DMS153 treated with DMSO at 0.1 percent for 48 hours (cell line): Measurements from ENCODE around the gene LIN37.

Experiments used
- DNase-seq: peaks from one replicate; lab custom pipeline; 2025; ENCODE audit not compliant: unreplicated experiment; lab: John Stamatoyannopoulos, UW

LIN37 gene

DNA sequence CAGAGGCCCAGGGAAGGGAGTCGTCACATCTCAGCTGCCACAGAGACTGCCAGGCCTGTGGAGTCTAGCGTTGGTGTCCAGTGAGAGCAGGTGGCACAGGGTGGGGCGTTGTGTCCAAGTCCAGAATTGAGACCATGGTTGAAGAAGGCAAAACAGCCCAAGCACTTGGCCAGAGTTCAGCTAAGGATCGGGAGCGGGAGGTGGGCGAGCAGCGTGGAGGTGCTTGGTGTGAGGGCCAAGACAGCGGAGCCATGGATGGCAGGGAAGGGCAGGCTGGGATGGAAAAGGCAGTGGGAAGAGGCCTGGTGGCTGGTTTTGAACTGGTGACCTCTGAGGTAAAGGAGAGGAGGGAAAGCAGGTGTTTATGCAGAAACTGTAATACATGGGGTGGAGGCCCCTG is 14.1 kb upstream of the LIN37 start:
- no peak for DNase-seq

DNA sequence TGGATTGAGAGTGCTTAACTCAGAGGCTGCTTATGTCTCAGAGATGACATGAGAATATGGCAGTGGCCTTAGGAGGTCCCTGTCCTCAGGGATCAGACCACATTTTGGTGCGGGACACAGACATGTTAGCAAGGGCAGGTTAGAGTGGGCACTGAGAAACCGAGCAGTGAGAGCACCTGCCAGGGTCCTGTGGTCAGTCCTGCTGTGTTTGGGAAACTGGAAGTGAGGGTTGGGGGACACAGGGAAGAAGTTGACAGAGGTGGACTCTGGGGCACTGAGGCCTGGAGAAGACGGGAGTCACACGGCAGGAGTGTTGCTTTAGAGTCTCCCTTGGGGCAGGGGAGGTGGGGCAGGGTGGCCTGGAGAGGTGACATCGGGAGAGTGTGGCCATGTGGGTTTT is 13.5 kb upstream of the LIN37 start:
- DNase-seq = no peak

DNA sequence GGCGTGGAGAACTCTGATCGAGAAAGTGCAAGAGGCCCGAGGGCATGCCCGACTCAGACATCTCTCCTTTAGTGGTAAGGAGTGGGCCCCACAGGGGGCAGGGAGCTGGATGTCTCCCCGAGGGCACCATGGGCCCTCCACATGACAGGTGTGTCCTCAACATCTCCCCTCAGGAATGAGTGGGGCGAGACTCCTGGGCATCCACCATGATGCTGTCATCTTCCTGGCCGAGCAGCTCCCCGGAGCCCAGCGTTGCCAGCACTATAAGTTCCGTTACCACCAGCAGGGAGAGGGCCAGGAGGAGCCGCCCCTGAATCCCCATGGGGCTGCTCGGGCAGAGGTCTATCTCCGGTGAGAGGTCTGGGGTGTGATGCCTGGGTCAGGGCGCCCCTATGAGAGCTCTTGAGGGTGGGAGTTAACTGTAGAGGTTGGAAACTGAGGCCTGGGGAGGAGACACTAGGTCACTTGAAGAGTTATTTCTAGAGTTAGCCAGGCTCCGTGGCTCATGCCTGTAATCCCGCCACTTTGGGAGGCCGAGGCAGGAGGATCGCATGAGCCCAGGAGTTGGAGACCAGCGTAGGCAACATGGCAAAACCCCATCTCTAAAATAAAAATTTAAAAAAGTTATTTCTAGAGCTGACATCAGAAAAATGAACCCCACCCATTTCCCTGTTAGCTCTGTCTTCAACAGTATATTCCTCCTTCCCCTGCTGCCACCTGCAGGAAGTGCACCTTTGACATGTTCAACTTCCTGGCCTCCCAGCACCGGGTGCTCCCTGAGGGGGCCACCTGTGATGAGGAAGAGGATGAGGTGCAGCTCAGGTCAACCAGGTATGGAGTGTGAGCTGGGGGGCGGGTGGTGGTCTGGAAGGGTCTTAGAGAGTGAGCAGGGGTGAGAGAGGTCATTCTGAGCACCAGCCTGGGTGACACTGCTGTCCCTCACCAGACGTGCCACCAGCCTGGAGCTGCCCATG is 11.2 kb upstream of the LIN37 start:
- DNase-seq = no peak

DNA sequence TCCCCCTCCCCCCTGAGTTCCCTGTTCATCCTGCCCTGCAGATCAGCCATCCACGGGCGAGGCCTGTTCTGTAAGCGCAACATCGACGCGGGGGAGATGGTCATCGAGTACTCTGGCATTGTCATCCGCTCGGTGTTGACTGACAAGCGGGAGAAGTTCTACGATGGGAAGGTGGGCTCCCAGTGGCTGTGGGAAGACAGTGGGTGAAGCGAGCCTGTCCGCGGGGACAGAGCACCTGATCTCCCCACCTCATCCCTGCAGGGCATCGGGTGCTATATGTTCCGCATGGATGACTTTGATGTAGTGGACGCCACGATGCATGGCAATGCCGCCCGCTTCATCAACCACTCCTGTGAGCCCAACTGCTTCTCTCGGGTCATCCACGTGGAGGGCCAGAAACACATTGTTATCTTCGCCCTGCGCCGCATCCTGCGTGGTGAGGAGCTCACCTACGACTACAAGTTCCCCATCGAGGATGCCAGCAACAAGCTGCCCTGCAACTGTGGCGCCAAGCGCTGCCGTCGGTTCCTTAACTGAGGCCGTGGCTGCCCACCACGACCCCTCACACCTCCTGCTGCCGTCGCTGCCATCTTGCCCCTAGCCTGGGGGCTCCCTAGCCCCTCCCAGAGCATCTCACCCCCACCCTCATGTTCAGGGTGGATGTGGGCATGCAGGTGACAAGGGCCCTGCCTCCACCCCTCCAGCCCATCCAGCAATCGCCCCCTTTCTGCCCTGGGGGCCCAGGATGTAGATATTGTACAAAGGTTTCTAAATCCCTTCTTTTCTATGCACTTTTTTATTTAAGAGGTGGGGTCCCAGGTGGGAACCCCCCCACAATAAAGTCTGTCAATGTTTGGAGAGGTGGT is 10.1 kb upstream of the LIN37 start:
- DNase-seq = no peak

DNA sequence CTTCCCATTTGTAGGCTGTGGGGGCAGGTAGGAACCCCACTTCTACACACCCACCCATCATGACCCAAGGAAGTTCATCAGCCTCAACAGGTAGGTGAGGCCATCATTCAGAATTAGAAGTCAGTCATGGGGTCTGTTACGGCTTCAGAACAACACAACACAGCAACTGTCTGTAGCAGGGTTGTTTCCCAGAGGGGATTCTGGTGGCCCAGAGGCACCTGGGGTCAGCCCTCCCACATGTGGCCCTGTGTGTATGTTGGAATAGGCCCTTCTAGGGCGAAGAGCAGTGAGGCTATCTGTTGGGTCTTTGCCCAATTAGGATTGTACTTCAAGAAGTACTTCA is 9.5 kb upstream of the LIN37 start:
- no peak for DNase-seq

DNA sequence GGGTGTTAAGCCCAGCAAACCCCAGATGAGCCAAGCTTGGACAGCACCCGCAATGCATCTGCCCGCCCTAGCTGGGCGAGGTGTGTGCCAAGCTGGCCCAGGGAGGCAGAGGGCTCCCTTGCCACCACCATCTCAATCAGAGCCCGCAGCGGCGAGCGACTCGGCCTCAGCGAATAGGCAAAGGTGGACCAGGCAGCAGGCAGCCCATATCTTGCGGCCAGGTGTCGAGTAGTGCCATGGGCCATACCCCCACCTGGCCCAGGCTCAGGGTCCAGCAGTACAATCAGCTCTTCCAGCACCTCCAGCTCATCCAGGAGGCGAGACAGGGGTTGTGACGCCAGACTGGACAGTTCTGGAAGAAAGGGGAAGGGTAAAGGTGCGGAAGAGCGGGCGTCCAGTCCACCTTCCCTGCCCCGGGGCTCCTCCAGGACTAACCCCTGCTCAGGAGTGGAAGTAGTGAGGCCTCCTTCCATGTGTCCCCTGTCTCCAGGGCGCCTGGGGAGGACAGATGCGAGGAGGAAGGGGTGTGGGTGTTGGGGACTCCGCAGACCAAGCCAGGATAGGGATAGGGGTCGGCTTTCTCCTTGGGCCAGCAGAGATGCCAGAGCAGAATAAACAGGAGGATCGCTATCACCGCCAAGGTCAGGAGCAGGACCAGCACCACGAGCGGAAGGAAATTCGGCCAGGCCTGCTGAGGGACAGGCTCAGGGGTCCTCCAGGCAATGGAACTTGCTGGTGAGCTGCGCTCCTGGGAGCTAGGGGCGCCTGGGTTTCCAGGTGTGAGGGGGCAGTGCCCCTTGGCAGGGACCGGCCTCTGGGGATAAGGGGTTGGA is 8.9 kb upstream of the LIN37 start:
- DNase-seq = no peak

DNA sequence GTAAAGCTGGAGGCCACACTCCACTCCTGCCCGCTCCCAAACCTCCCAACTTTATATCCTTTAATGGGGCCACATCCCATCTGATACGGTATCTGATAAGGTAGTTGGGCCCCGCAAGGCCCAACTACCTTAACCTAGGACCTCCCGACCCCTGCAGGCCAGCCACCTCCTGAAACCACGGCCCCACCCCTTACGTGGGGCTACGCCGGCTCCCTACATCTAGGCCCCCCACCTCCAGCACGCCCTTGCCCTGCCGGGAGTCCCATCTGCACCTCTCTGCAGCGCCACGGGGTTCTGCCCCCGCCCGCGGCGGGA is 8.3 kb upstream of the LIN37 start:
- DNase-seq = no peak

DNA sequence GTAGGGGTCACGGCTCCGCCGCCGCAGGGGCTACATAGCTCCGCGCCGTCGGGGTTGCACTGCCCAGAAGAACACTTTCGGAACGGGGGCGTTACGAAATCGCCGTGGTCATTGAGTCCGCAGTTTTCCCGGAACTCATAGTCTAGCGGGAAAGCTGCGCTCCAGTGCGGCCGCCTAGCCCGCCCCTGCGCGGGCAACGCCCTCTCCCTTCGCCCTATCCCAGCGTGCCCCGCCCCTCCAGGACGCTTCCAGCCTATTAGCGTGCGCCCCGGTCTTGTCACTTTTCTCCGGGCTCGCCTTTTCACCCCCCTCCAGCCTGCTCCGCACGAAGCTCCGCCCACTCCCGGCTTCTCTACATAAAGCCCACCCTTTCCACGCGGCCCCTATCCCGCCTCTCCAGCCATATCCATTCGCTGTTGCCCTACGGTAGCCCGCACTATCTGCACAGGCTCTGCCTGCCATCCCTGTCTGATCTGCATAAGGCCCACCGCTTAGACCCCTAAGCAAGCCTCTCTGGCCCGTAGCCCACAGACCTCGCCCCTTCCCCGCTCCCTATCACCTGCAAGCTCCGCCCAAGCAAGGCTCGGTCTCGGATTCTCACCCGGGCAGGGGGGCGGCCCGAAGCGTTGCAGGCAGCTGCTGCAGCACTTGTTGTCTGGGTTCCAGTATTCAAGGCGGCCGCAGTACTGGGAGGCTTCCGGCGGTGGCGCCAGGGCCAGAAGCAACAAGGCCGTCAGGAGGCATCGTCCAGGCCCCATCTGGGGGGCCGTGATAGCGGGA is 7.8 kb upstream of the LIN37 start:
- DNase-seq = peak; percentile 95

DNA sequence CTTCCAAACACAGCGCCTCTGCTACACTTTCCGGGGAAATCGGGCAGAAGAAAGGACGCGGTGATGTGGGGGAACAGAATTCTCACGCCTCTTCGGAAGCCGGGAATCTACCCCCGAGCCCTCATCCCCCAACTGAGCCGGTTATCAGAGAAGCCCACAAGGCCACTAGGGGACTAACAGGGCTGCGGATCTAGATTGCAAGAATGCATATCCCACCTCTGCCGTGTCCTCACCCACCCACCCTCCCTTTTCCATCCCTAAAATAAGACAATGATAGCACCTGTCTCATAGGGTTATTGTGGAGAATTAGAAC is 7.2 kb upstream of the LIN37 start:
- DNase-seq = no peak

DNA sequence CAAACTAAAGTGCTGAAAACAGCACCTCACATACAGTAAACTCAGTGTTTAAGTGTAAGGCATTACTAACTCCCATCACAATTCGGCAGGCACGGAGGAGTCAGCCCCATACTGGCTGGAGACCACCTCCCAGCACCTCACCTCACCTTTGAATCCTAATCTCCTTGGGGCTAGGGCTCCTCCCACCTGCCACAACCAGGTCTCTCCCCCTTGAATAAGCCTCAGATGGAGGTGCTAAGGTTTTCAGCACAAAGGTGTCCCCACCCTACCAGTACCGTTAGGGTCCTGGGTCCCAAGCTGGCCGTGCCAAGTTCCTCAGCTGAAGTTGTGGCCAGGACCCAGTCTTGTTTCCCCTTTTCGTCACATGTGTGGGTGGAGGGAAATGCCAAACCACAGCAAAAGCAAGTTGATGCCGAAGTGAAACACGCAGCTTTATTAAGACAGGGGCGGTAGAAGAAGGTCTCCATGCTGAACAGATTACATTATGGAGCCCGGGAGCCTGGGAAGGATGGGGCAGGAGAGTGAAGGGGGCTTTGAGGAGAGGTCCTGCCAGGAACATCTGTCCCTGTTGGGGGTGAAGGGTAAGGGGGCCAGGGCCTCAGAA is 6.2 kb upstream of the LIN37 start, which contains the start of gene IGFLR1:
Gene IGFLR1, minus strand, starts transcription at position 332 of the 604 bp plus-strand sequence. CDS start 1,272 bp downstream, outside the sequence.
- no peak for DNase-seq

DNA sequence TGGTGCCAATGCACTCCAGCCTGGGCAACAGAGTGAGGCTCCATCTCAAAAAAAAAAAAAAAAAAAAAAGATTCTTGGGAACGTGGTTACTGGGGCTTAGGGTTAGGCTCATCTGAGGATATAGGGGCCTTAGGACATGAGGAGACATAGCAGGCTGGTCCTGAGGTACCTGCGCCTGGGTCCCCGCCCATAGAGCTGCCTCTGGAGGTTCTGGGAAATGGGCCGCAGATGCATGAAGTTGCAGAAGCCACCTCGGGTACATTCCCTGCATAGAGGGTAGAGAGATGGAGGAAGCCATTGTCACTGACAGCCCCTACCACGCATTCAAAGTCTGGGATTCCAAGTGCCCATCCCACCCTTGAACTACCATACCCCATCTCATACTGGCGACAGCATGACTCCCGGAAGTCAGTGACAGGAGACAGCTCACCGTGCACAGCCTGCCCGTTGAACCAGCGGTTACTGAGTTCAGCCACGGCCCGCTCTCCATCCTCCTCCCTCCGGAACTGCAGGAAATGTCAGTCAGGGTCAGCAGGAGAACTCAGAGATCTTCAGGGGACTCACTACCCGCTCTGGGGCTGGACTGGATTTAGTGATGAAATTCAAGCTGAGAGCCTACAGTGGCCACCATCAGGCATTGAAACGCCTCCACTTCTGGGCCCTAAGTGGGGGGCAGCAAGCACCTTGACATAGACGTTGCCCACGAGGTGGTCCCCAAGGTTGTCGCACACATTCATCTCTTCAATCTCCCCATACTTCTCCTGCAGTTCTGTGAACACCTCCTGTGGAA is 4.5 kb upstream of the LIN37 start:
- DNase-seq = no peak

DNA sequence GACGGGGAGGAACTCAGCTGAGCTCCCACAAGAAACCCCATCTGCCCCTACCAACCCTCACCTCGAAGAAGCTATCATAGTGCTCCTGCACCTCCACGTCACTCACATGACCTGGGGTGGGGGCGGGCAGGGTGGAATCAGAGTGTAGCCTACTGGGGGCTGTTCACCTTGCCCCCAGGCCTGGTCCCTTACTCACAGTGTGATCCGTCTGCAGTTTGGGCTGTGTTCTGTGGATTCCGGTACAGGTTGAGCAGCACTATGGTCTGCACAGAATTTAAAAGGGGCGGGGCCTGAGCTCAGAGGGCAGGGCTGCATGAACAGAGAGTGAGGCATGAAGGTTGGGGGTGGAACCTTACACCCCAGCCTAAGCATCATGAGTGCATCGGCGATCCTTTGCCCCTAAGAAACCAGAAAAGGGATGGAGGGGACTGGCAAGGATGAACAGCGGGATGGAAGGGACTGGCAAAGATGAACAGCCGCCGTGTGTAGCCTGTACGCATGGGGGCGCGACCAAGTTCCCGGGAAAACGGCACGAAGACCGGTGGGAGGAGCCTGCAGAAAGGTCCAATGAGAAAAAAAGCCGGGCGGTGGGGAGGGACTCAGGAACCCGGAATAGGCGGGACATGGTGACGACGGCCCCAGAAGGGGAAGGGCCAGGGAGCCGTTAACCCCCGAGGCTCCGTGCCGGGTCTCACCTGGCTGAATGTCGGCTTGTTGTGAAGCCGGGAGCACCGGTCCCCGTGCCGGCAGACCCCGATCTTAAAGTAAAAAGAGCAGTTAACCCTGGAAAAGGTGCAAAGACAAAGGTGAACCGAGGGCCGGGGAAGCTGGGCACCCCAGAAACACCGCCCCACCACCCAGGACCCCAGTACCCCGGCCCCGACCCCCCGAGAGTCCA is 3.7 kb upstream of the LIN37 start:
- DNase-seq = peak; percentile 87

DNA sequence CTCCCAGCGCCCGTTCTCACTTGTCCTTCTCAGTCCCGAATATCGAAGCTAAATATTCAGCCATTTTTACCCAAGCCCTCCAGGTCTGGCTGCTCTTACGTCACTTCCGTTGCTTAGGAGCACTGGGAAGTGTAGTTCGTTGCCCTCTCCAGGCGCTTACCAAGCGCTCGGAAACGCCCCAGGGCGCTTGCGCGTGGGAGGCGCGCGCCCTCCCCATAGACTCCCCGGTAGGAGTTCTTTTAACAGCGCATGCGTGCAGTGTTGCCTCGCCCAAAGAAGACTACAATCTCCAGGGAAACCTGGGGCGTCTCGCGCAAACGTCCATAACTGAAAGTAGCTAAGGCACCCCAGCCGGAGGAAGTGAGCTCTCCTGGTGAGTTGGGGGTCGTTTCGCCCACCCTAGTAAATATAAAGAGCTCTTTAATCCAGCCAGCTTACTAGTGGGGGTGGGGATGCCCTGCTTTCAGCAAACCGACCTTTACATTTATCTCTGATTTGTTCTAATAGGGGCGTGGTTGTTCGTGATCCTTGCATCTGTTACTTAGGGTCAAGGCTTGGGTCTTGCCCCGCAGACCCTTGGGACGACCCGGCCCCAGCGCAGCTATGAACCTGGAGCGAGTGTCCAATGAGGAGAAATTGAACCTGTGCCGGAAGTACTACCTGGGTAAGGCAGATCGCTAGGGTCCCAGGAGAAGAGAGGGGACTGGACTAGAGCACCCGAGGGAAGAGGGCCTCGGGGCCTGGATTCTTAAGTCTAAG is 2.9 kb upstream of the LIN37 start, which contains the start of the genes PSENEN and U2AF1L4:
Gene PSENEN, plus strand, starts transcription at position 324 of the 759 bp plus-strand sequence. Its CDS starts 280 bp downstream, at position 604.
Gene U2AF1L4, minus strand, starts transcription at position 91 of the 759 bp plus-strand sequence. Its CDS starts 27 bp downstream, at position 64.
- DNase-seq = peak; percentile 97

DNA sequence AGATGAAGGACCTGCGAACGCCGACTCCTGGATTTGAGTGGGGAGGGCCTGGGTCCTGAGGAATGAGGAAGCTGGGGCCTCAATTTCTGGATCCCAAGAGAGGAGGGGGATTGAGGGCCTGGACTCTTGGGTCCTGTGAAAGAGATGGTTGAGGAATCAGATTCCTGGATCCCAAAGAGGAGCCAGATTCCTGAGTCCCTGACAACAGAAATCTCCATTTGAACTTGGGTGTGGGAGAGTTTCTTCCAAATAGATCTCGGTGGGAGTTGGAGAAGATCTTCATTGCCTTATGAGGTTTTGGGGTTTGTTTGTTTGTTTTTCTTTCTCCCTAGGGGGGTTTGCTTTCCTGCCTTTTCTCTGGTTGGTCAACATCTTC is 2.3 kb upstream of the LIN37 start:
- DNase-seq = no peak

DNA sequence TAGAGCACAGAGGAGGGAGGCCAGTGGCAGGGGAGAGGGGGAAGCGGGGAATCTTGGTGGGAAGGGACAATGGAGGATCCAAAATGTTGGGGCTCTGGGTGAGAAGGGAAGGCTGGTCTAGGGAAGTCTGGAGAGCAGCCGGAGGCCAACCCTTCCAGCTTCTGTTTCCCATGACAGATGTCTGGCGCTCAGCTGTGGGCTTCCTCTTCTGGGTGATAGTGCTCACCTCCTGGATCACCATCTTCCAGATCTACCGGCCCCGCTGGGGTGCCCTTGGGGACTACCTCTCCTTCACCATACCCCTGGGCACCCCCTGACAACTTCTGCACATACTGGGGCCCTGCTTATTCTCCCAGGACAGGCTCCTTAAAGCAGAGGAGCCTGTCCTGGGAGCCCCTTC is 1.8 kb upstream of the LIN37 start:
- DNase-seq = no peak

DNA sequence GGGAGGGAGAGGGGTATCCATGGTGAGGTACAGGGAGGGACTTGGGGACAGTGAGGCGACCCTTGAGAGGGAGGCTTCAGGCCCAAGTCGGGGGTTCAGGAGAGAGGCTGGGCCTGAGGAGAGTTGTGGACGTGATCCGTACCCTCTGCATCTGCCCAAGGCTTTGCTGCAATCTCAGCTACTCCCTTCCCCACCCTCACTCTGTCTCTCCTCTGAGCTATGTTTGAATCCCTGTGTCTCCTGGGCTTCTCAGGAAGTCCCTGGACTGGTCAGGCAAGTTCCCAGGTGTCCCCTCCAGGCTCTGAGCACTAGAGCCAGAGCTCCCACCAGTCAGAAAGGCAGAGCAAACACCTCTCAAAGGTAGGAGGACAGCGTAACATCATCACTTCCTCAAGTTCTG is 1.8 kb downstream of the LIN37 start:
- no peak for DNase-seq
